H1 (cell line): ENCODE results near the gene CFAP58. TPM values are rescaled to one million over a fixed set of nuclear protein-coding genes. Genes with fewer than 3 reads are reported as not detected.

Experiments
- CTCF ChIA-PET: fragments of 300-600 bp; sonication (Branson Sonifier 250); formaldehyde crosslinking; loops from one replicate; lab custom pipeline; 2021; ENCODE audit not compliant: partially characterized antibody; lab: Charles Lee
- POLR2A ChIA-PET: fragments of 300-600 bp; sonication (Branson Sonifier 250); formaldehyde crosslinking; loops from one replicate; lab custom pipeline; 2021; ENCODE audit warnings: inconsistent platforms; ENCODE audit not compliant: partially characterized antibody; lab: Charles Lee
- DNase-seq, 2 experiments: peaks; one replicate each; pipeline versions ENCODE4 v3.0.0 to v3.0.0-alpha.2; 2010 to 2022; ENCODE audit warnings: low spot score in 2 of 2, low read depth in 1 of 2, mixed read lengths in 1 of 2
- FAIRE-seq: peaks from 2 replicates; lab custom pipeline; 2011; peaks lifted over from hg19 to GRCh38; lab: Jason Lieb, UNC
- H2AFZ ChIP-seq: 2 replicates; pipeline ENCODE4 v1.8.1; 2012; ENCODE audit warnings: low read length, inconsistent platforms
- H2AK5ac ChIP-seq: 2 replicates; pipeline ENCODE4 v1.6.1; 2013; ENCODE audit warnings: low read depth, low read length
- H2BK120ac ChIP-seq: replicated peaks from 2 replicates; pipeline ENCODE3; 2013; ENCODE audit warnings: low read depth, low read length, inconsistent platforms
- H2BK12ac ChIP-seq: 2 replicates; pipeline ENCODE4 v1.6.1; 2013; ENCODE audit warnings: low read depth, low read length
- H2BK15ac ChIP-seq: 2 replicates; pipeline ENCODE4 v1.6.1; 2013; ENCODE audit warnings: low read length
- H2BK20ac ChIP-seq: 2 replicates; pipeline ENCODE4 v1.6.1; 2013; ENCODE audit warnings: low read length
- H2BK5ac ChIP-seq: 2 replicates; pipeline ENCODE4 v1.6.1; 2013; ENCODE audit warnings: low read depth, low read length
- H3K14ac ChIP-seq: 2 replicates; pipeline ENCODE4 v1.6.1; 2013; ENCODE audit warnings: inconsistent platforms; ENCODE audit not compliant: insufficient read length
- H3K18ac ChIP-seq: 2 replicates; pipeline ENCODE4 v1.6.1; 2013; ENCODE audit warnings: low read length; ENCODE audit errors: extremely low read depth
- H3K23ac ChIP-seq: 2 replicates; pipeline ENCODE4 v1.6.1; 2013; ENCODE audit warnings: inconsistent platforms; ENCODE audit not compliant: insufficient read length
- H3K23me2 ChIP-seq: 2 replicates; pipeline ENCODE4 v1.6.1; 2013; ENCODE audit warnings: low read depth, low read length
- H3K27ac ChIP-seq: 2 replicates; pipeline ENCODE4 v1.6.1; 2011; ENCODE audit warnings: low read depth, low read length, inconsistent platforms
- H3K27me3 ChIP-seq, 4 experiments: replicated peaks in 1 of 4; 1 replicate in 1 of 4; 2 replicates in 3 of 4; pipeline versions ENCODE4 v1.6.1 to v1.8.1; 2011 to 2013; ENCODE audit warnings: low read length in 3 of 4, mild to moderate bottlenecking in 3 of 4, inconsistent platforms in 2 of 4, mixed read lengths in 2 of 4, moderate library complexity in 1 of 4; ENCODE audit not compliant: control insufficient read depth in 3 of 4, insufficient read depth in 3 of 4; ENCODE audit errors: extremely low read depth in 1 of 4
- H3K36me3 ChIP-seq, 4 experiments: 2 replicates each; pipeline versions ENCODE4 v1.6.1 to v1.8.1; 2011 to 2013; ENCODE audit warnings: mild to moderate bottlenecking in 4 of 4, low read length in 3 of 4, moderate library complexity in 2 of 4, control low read depth in 1 of 4, inconsistent platforms in 1 of 4; ENCODE audit not compliant: insufficient read depth in 4 of 4, control insufficient read depth in 2 of 4
- H3K4ac ChIP-seq: replicated peaks from 2 replicates; pipeline ENCODE3; 2013; ENCODE audit warnings: low read length, low read depth, mixed read lengths, inconsistent platforms; ENCODE audit not compliant: insufficient read length
- H3K4me1 ChIP-seq, 4 experiments: replicated peaks in 1 of 4; 1 replicate in 1 of 4; 2 replicates in 3 of 4; pipeline versions ENCODE4 v1.6.1 to v1.8.1; 2011 to 2013; ENCODE audit warnings: low read length in 3 of 4, inconsistent platforms in 2 of 4, mixed read lengths in 1 of 4; ENCODE audit not compliant: insufficient read depth in 4 of 4, control insufficient read depth in 3 of 4
- H3K4me2 ChIP-seq, 2 experiments: 2 replicates each; pipeline versions ENCODE4 v1.6.1 to v1.8.1; 2011 to 2013; ENCODE audit warnings: low read depth in 2 of 2, low read length in 2 of 2, control low read depth in 1 of 2, inconsistent platforms in 1 of 2, mild to moderate bottlenecking in 1 of 2; ENCODE audit not compliant: insufficient read depth in 1 of 2
- H3K4me3 ChIP-seq, 4 experiments: fragments of 200-600, 300-600 bp in 1 of 4; sonication (generic), shearing (Covaris generic), sonication (Bioruptor Twin) in 1 of 4; 2 replicates each; pipeline versions ENCODE4 v1.5.1 to v1.8.1; 2011 to 2016; ENCODE audit warnings: low read length in 4 of 4, low read depth in 3 of 4, control low read depth in 2 of 4, inconsistent platforms in 2 of 4, mild to moderate bottlenecking in 2 of 4, mixed read lengths in 1 of 4, moderate library complexity in 1 of 4; ENCODE audit not compliant: insufficient read depth in 2 of 4; ENCODE audit errors: extremely low read depth in 1 of 4
- H3K56ac ChIP-seq: replicated peaks from 2 replicates; pipeline ENCODE3; 2013; ENCODE audit warnings: low read depth, mild to moderate bottlenecking, mixed read lengths, low read length, inconsistent platforms; ENCODE audit not compliant: insufficient read length
- H3K79me1 ChIP-seq: 2 replicates; pipeline ENCODE4 v1.6.1; 2013; ENCODE audit warnings: low read depth, low read length, control low read depth
- H3K79me2 ChIP-seq, 2 experiments: 2 replicates each; pipeline versions ENCODE4 v1.6.1 to v1.8.1; 2012 to 2013; ENCODE audit warnings: low read length in 2 of 2, mild to moderate bottlenecking in 2 of 2, inconsistent platforms in 1 of 2; ENCODE audit not compliant: insufficient read depth in 2 of 2, control insufficient read depth in 1 of 2
- H3K9ac ChIP-seq, 4 experiments: replicated peaks in 1 of 4; 1 replicate in 1 of 4; 2 replicates in 3 of 4; pipeline versions ENCODE4 v1.6.1 to v1.8.1; 2011 to 2013; ENCODE audit warnings: low read depth in 3 of 4, low read length in 3 of 4, control low read depth in 2 of 4, mild to moderate bottlenecking in 2 of 4, moderate library complexity in 2 of 4, inconsistent platforms in 1 of 4; ENCODE audit errors: extremely low read depth in 1 of 4
- H3K9me3 ChIP-seq, 2 experiments: 2 replicates each; pipeline versions ENCODE4 v1.6.1 to v1.8.1; 2012 to 2013; ENCODE audit warnings: mild to moderate bottlenecking in 2 of 2, moderate library complexity in 2 of 2, control low read depth in 1 of 2, inconsistent platforms in 1 of 2, low read depth in 1 of 2, low read length in 1 of 2, mixed read lengths in 1 of 2; ENCODE audit not compliant: insufficient read depth in 2 of 2
- H4K20me1 ChIP-seq, 2 experiments: replicated peaks in 1 of 2; 2 replicates each; pipeline versions ENCODE3 to v1.8.1; 2011 to 2013; ENCODE audit warnings: inconsistent platforms in 2 of 2, low read length in 2 of 2, mild to moderate bottlenecking in 1 of 2; ENCODE audit not compliant: insufficient read depth in 2 of 2, control insufficient read depth in 1 of 2
- H4K5ac ChIP-seq: 2 replicates; pipeline ENCODE4 v1.6.1; 2013; ENCODE audit warnings: low read length, low read depth, mixed read lengths, inconsistent platforms; ENCODE audit not compliant: insufficient read length
- H4K8ac ChIP-seq: 2 replicates; pipeline ENCODE4 v1.8.0; 2013; ENCODE audit warnings: mild to moderate bottlenecking, moderate library complexity, low read length, inconsistent platforms; ENCODE audit not compliant: insufficient read depth; ENCODE audit errors: extremely low read depth
- H4K91ac ChIP-seq: replicated peaks from 2 replicates; pipeline ENCODE3; 2013; ENCODE audit warnings: low read length, mixed read lengths, inconsistent platforms; ENCODE audit not compliant: insufficient read length
- ATF3 ChIP-seq: IDR thresholded peaks from 2 replicates; pipeline ENCODE4 v1.6.1; 2011; ENCODE audit warnings: low read depth, mild to moderate bottlenecking, low read length; ENCODE audit not compliant: insufficient read depth
- CHD2 ChIP-seq: IDR thresholded peaks from 2 replicates; pipeline ENCODE4 v1.6.1; 2012; ENCODE audit warnings: low read length, improper control_type of control experiment
- EZH2 ChIP-seq: fragments of 200-600 bp; sonication (generic); IDR thresholded peaks from 2 replicates; pipeline ENCODE4 v1.7.1; 2012; ENCODE audit warnings: low read depth, mild to moderate bottlenecking, moderate library complexity, low read length, inconsistent platforms; ENCODE audit not compliant: severe bottlenecking
- FOSL1 ChIP-seq: IDR thresholded peaks from 2 replicates; pipeline ENCODE4 v1.6.1; 2011; ENCODE audit warnings: mild to moderate bottlenecking, low read depth, low read length, moderate library complexity; ENCODE audit not compliant: insufficient read depth
- GABPA ChIP-seq: IDR thresholded peaks from 2 replicates; pipeline ENCODE4 v1.6.1; 2011; ENCODE audit warnings: mild to moderate bottlenecking, low read length, moderate library complexity, borderline replicate concordance; ENCODE audit not compliant: insufficient read depth
- KDM4A ChIP-seq: IDR thresholded peaks from one replicate; pipeline ENCODE4 v1.7.1; 2012; ENCODE audit warnings: low read depth, mild to moderate bottlenecking, moderate library complexity, low read length, inconsistent platforms; ENCODE audit not compliant: severe bottlenecking
- KDM5A ChIP-seq: fragments of 200-600 bp; IDR thresholded peaks from 2 replicates; pipeline ENCODE4 v1.7.1; 2012; ENCODE audit warnings: mild to moderate bottlenecking, low read length, inconsistent platforms, mixed read lengths
- MAFK ChIP-seq: IDR thresholded peaks from 2 replicates; pipeline ENCODE4 v1.6.1; 2012; ENCODE audit warnings: low read depth, mild to moderate bottlenecking, improper control_type of control experiment, low read length
- NANOG ChIP-seq: IDR thresholded peaks from 2 replicates; pipeline ENCODE4 v1.6.1; 2011; ENCODE audit warnings: low read length, low read depth, mild to moderate bottlenecking, inconsistent platforms; ENCODE audit not compliant: insufficient read depth, poor library complexity, severe bottlenecking
- POLR2A ChIP-seq, 2 experiments: IDR thresholded peaks; 1 replicate in 1 of 2; 2 replicates in 1 of 2; pipeline ENCODE4 v1.6.1; 2011; ENCODE audit warnings: low read depth in 2 of 2, low read length in 2 of 2, mild to moderate bottlenecking in 2 of 2; ENCODE audit errors: control extremely low read depth in 1 of 2
- RAD21 ChIP-seq, 2 experiments: IDR thresholded peaks in 1 of 2; conservative IDR thresholded peaks in 1 of 2; 2 replicates each; pipeline ENCODE4 v1.6.1; 2011; ENCODE audit warnings: low read depth in 2 of 2, low read length in 2 of 2, improper control_type of control experiment in 1 of 2, inconsistent platforms in 1 of 2, mild to moderate bottlenecking in 1 of 2, moderate library complexity in 1 of 2
- RXRA ChIP-seq: IDR thresholded peaks from 2 replicates; pipeline ENCODE4 v1.6.1; 2011; ENCODE audit warnings: low read depth, mild to moderate bottlenecking, low read length, moderate library complexity; ENCODE audit not compliant: insufficient read depth
- SP2 ChIP-seq: IDR thresholded peaks from 2 replicates; pipeline ENCODE4 v1.6.1; 2012; ENCODE audit warnings: mild to moderate bottlenecking, low read length, inconsistent platforms
- TCF12 ChIP-seq: IDR thresholded peaks from 2 replicates; pipeline ENCODE4 v1.6.1; 2011; ENCODE audit warnings: low read depth, mild to moderate bottlenecking, low read length
- TEAD4 ChIP-seq: IDR thresholded peaks from 2 replicates; pipeline ENCODE4 v1.6.1; 2012; ENCODE audit warnings: low read depth, low read length, inconsistent platforms, mixed read lengths
- WGBS, 2 experiments: shearing (Covaris generic) in 1 of 2; methylation state at CpG; one replicate each; pipeline versions ENCODE4 v1.1.6 to v1.1.7; 2013 to 2015; ENCODE audit warnings: low lambda C conversion rate in 2 of 2, mixed read lengths in 2 of 2, inconsistent platforms in 1 of 2, low coverage in 1 of 2, missing lambda C conversion rate in 1 of 2; ENCODE audit not compliant: insufficient replicate concordance in 2 of 2, insufficient coverage in 1 of 2, insufficient read length in 1 of 2; ENCODE audit errors: extremely low coverage in 1 of 2, missing lambda C conversion rate in 1 of 2; 5-methylcytosine and 5-hydroxymethylcytosine counted together
- polyA plus RNA-seq, 7 experiments: library from polyadenylated mRNA; depleted of rRNA in 3 of 7; stranded (reverse) in 5 of 7; unstranded in 2 of 7; fragments of >200 nt in 5 of 7; fragments of 200-250 nt in 2 of 7; gene quantifications; 1 replicate in 5 of 7; 2 replicates in 1 of 7; 4 replicates in 1 of 7; pipeline versions ENCODE4 v1.2.1 to v1.2.3, GENCODE V29; 2011 to 2013; ENCODE audit warnings: missing spikeins in 2 of 7, mixed read lengths in 2 of 7
- total RNA-seq: library from RNA; stranded (reverse); fragmentation: NEBNext Ultra II Directional; extraction: Animal tissue kit (Norgen Biotek cat#: 25700); gene quantifications from 2 replicates; pipeline ENCODE4 v1.2.1, GENCODE V29; 2021

Gene CFAP58
- total and polyA plus RNA-seq, 2 of the 8 experiments (the other 6 are each of a cell fraction or from before 2014, with no cell fraction given), result 0.32 to 0.71 TPM

- Histone ChIP-seq H2BK20ac (no peak overlapping the region), H2BK12ac (no peak overlapping the region), H3K23me2 (no peaks in the 10 kb centered on the region), H3K79me2 (no peaks in the 10 kb centered on the region), H3K27ac (no peak overlapping the region), H3K14ac (no peak overlapping the region), H3K23ac (no peak overlapping the region), H3K4me1 (no peaks in the 10 kb centered on the region), H3K4me2 (no peak overlapping the region), H2AK5ac (no peak overlapping the region), H3K79me1 (no peaks in the 10 kb centered on the region), H3K36me3 (no peaks in the 10 kb centered on the region), H2BK120ac (no peak overlapping the region), H4K5ac (no peak overlapping the region), H4K20me1 (no peaks in the 10 kb centered on the region), H2BK5ac (no peak overlapping the region), H3K9ac (no peak overlapping the region), H3K27me3 (no peaks in the 10 kb centered on the region), H2BK15ac (no peak overlapping the region), H3K9me3 (no peaks in the 10 kb centered on the region), H4K8ac (no peak overlapping the region), H2AFZ (no peak overlapping the region), H3K18ac (no peak overlapping the region), H3K4ac (no peak overlapping the region), H3K4me3 (no peak overlapping the region), H4K91ac (no peak overlapping the region), H3K56ac (no peak overlapping the region)
- POLR2A ChIA-PET, result no interaction called here
- FAIRE-seq, result no peak
- CTCF ChIA-PET, result no interaction called here
- DNase-seq, result no peak
- WGBS, 2 experiments, result 95% methylated on average over 2 of the region's 2 CpGs; no CpG with 5 or more reads in 1 of the 2 experiments
- TF ChIP-seq FOSL1, result no peak
- no peak for TF ChIP-seq MAFK
- no peak for TF ChIP-seq NANOG
- TF ChIP-seq RXRA, result no peak
- TF ChIP-seq KDM5A, result no peak
- TF ChIP-seq CHD2, result no peak
- TF ChIP-seq RAD21 (IDR thresholded peaks at IDR 0.05 in 1 of 2, conservative IDR thresholded peaks at IDR 0.05 in 1 of 2; ENCODE audit: low read depth in 2 of 2, low read length in 2 of 2), result no peak
- TF ChIP-seq GABPA, result no peak
- TF ChIP-seq SP2, result no peak
- TF ChIP-seq POLR2A (IDR thresholded peaks at IDR 0.05; ENCODE audit: control extremely low read depth in 1 of 2, low read depth in 2 of 2, low read length in 2 of 2), result no peak
- TF ChIP-seq EZH2, result no peak
- TF ChIP-seq TCF12, result no peak
- no peak for TF ChIP-seq KDM4A
- TF ChIP-seq TEAD4, result no peak
- no peak for TF ChIP-seq ATF3
Measured at GRCh38 chr10:104435822-104436221, 82.2 kb downstream of the CFAP58 start.
